ENCODE results near the gene NXT1.
"Not testable (repeated sequence)": the region's sequence is repeated elsewhere in the genome, so short reads cannot be mapped to it uniquely, and the experiment has no call there.

Gene NXT1

DNA sequence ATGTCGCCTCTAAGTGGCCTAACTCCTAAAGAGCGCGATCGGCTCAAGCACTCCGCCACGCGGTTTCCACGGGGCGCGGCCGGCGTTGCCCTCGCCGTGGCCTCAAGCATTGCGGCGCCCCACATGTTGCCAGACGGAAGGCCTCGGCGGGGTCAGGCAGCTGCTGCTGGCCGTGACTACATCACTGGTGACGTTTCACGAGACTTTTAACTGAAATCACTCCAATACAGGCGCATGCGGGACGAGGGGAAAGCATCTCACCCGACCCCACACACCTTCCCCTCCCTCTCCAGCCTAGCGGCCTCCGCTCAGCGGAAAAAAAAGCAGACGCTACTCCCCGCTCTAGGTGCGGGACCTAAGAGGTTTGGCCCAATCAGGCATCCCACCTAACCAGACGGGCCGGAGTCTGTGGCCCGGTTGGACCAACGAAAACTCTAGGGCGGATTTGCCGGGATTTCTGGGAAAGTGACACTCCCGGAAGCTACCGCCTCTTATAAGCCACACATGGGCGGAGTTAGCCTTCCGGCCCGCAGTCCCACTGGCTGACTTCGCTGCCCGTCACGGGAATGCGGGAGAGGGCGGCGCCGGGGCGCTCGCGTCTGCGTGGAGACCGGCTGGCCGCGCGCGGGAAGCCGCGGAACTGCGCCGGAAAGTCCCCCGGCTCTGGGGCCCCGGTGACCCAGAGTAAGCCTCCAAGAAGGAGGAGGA, at the start of gene NXT1:
TSS of gene NXT1 (plus strand) at position 596 of the 708 bp plus-strand sequence. CDS start 3,251 bp downstream, outside the sequence.
- DNase-seq (ENCODE audit: low spot score) = peak; percentile 96

DNA sequence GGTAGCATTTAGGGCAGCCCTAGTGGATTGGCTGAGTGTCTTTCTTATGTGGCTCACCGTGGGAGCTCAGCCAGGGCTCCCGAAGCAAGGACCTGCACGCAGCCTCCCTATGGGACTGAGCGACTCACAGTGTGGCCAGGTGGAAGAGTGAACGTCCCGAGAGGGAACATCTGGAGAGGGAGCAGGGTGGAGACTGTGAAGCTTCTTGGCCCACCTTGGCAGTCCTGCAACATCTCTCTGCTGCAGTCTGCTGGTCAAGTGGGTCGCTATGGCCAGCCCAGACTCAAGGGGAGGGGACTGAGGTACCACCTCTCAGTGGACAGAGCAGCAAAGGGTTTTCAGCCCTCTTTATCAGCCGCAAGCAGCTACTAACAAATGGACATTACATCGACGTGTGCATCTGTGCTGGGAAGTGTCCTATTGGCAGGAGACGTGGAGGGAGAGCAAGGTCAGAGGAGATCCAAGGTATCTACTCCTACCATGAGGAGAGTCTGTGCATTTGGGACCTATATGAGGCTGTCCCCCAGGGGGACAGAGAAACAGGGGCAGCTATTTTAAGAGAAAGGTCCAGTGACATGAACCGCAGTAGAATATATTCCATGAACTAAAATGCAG, 49.0 kb upstream of the NXT1 start:
- no peak for DNase-seq (ENCODE audit: low spot score)

DNA sequence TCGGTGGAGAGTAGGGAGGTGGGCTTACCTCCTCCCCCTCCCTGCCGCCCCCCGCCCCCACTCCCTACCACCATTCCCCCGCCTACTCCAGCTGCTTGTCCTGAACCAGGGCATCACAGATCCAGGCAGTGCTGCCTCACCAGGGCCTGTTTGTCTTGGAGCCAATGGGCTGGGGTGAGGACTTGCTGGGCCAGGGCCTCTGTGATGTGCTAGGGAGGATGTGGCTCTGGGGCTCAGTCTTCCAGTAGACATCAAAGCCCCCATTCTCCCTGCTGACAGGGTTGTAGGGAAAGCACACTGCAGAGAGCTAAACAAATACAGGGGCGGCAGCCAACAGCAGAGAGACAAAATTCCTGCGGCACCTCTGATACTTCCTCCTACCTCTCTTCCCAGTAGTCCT, 48.2 kb upstream of the NXT1 start:
- DNase-seq (ENCODE audit: low spot score) = no peak

DNA sequence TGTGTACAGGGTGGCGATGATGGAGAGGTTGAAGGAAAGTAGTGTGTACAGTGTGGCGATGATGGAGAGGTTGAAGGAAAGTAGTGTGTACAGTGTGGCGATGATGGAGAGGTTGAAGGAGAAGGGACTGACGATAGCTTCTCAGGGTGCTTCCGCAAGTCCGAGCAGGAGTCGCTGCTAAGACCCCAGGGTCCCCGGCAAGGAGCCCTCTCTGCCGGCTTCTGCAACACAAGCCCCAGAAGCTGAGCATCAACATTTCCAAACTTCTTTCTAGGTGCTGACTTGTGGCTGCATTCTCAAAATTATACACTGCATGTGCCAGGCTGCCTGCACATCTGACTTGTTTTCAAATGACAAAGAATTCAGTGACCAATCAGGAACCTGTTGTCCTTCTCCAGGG, 47.8 kb upstream of the NXT1 start:
- DNase-seq (ENCODE audit: low spot score) = no peak

DNA sequence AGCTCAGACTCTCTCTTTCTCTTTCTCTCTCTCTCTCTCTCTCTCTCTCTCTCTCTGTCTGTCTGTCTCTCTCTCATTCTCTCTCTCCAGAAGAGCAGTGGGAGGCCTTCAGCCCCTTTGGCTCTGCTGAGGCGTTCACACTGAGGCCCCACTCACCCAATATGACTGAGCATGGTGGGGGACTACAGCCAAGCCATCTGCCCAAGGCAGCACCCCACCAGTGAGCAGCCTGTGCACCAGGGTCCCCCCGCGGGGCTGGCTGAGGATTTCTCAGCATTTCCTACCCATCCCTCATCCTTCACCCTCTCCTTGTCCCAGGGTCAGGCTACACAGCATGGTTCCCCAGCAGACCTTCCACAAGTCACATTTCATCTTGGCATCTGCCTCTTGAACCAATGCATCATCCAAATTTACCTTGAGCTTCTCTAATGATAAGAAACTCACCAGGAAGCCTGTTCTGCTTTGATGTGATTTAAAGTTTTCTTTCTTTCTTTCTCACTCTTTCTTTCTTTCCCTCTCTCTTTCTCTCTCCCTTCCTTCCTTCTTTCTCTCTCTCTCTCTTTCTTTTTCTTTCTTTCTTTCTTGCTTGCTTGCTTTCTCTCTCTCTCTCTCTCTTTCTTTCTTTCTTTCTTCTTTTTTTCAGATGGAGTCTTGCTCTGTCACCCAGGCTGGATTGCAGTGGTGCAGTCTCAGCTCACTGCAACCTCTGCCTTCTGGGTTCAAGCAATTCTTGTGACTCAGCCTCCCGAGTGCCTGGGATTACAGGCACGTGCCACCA, 47.1 kb upstream of the NXT1 start:
- DNase-seq (ENCODE audit: low spot score) = no peak

DNA sequence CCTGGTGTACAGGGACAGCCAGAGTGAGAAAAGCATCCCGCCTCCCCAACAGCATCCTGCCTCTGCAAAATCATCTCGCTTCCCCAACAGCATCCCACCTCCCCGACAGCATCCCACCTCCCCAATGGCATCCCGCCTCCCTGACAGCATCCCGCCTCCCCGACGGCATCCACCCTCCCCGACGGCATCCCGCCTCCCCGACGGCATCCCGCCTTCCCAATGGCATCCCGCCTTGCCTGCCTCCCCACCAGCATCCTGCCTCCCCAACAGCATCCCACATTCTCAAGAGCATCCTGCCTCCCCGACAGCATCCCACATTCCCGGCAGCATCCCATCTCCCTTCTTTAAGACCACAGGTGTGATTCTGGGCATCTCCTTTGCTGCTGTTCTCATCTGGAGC, 46.0 kb upstream of the NXT1 start:
- no peak for DNase-seq (ENCODE audit: low spot score)

DNA sequence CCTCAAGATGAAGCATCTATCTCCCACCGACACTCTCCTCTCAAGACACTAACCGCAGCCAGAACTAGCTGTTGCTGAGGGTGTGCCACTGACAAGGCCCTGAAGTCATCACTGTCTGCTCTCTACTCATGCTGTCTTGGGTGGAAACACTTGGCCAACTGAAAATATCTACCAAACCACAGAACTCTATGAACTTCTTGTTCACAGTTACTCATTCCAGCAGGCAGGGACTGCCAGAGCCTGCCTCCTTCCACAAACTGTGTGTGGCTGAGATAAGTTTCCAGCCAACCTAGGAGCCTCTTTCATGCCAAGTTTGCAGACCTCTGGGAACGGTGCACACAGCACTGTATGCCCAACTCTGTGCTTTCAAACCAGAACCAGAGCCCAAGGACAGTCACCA, 45.5 kb upstream of the NXT1 start:
- no peak for DNase-seq (ENCODE audit: low spot score)

DNA sequence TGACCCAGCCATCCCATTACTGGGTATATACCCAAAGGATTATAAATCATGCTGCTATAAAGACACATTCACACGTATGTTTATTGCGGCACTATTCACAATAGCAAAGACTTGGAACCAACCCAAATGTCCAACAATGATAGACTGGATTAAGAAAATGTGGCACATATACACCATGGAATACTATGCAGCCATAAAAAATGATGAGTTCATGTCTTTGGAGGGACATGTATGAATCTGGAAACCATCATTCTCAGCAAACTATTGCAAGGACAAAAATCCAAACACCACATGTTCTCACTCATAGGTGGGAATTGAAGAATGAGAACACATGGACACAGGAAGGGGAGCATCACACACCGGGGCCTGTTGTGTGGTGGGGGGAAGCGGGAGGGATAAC, 43.2 kb upstream of the NXT1 start:
- DNase-seq (ENCODE audit: low spot score) = not testable (repeated sequence)

DNA sequence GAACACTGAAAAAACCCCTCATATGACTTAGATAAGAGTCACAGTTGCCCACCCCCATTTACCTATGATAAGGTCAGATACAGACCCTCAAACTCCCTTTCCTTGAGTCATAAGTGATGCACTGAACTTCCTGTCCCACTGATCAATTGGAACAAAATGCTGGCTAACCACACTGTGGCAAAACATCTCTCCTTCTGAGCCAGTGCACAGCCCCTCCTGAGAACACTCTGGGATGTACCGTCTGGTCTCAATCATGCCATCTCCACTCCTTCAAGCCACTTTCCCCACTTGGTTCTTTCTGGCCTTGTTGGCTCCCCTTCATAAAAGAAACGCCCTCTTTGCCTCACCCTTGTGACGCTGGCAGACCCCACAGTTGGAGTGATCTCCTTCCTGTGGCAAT, 42.6 kb upstream of the NXT1 start:
- no peak for DNase-seq (ENCODE audit: low spot score)

DNA sequence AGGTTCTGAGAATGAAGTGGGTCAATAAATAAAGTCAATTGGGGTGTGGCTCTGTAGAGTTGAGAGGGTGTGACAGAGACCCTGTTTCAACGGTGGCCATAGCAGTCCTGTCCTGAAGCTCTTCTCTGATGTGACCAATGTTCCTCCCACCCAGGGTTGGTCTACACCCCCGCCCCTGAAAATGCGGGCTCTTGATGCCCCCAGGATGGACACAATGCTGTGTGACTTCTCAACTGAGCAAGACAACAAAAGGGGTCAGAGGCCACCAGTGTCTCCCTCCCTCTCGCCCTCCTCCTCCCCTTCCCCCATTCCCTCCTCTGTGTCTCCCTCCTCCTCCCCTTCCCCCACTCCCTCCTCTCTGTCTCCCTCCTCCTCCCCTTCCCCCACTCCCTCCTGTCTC, 41.7 kb upstream of the NXT1 start:
- no peak for DNase-seq (ENCODE audit: low spot score)

DNA sequence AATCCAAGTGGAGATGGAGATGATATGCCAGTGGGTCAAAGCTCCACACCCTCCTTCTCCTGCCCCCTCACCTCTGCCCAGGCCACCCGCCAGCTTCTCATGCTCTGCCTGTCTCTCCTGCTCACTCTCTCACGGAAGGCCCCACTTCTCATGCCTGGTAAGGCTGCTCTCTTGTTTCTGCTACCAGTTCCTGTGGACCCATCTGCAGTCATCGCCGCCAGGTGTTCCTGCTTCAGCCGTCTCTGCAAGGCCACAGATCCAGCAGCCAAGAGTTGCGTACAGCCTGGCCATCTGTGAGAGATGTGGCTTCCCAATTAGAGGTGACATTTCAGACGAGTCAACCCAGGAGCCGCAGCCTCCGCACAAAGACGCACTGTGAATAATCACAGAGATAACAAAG, 40.8 kb upstream of the NXT1 start:
- DNase-seq (ENCODE audit: low spot score) = no peak

DNA sequence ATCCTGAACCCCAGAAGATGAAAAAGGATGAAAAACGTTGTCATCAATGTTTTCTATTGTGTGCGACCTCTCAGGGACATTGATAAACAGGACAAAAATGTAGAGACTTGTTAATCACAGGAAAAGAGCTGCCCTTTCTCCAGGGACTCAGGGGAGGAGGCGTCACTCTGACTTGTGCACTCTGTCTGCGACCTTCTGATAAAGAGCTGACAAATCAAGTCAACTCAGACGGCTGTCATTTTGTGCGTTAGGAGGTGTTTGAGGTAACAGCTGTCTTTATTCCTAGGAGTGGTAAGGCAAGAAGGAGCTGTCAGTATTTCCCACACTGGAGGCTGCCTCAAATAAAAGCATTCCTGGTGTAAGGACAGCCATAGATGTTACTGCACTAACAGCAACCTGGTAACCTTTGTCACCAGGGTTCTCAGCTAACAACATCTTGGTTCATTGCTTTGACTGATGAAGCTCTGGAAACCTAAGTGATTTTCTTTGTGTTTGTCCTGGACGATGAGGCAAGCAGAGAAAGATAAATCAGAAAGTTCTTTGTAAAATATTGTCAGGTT, 38.6 kb upstream of the NXT1 start:
- DNase-seq (ENCODE audit: low spot score) = peak; percentile 23

DNA sequence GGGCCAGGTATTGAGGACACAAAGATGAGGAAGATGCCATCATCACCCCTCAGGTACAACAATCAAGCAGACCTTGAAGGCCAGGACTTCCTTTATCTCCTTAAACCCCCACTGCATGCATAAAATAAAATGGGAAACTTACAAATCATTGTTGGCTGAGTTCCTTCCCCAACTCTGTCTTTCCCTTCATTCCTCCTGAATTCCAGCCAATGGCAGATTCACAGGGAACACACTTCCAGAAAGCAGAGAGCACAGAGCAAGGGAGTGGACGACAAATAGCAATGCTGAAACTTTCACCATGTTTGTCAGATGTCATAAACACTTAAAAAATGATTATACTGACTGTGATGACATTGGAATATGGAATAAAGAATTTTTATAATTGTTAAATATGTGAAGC, 37.3 kb upstream of the NXT1 start:
- no peak for DNase-seq (ENCODE audit: low spot score)

DNA sequence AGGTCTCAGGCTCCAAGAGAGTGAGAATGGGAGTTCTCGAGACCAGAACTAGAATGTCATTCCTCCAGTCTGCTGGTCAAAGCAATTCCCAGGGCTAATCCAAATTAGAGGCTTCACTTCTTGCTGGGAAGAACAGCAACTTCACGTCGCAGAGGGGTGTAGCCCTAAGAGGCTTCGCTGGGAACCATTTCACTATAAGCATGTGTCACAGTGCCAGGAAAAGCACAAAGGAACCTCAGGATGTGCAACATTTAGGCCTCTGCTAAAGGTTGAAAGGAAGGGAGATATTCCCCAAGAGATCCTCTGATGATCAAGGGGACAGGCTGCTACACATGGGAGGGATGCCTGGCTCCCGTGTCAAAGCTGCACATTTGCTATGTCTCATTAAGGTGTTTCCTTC, 35.9 kb upstream of the NXT1 start:
- no peak for DNase-seq (ENCODE audit: low spot score)

DNA sequence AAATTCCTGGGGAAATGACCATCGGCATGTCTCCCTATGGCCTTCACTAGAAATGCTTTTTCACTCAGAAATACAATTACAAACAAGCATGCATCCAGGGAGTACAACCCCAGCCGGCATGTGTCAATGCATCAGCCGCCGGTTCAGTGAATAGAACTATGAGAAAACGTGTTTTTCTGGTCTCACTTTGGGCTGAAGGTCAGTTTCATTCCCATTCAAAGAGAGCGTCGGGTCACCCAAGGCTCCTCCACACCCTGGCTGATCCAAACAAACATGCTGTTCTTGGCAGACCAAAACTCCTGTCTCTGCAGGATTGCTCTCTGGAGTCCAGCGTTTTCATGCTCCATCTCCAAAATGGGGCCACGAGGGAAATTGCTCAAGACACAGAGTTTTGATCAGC, 35.5 kb upstream of the NXT1 start:
- DNase-seq (ENCODE audit: low spot score) = no peak

DNA sequence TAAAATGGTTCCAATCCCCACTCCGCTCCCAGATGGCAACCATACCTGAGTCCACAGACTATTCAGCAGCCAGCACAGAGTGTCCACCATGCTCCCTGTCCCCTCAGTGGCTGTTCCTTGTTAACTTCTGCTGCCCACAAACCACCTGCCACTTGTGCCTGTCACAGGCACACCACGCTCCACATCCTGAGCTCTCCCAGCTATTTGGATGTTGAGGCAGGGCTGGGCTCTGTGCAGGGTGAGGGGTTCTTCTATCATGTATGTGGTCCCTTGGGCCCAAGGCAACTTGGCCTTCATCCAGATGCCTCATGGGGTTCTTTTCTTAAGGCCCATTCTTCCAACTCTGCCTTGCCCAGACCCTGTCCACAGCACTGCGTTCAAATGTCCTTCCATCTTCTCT, 34.0 kb upstream of the NXT1 start:
- DNase-seq (ENCODE audit: low spot score) = no peak

DNA sequence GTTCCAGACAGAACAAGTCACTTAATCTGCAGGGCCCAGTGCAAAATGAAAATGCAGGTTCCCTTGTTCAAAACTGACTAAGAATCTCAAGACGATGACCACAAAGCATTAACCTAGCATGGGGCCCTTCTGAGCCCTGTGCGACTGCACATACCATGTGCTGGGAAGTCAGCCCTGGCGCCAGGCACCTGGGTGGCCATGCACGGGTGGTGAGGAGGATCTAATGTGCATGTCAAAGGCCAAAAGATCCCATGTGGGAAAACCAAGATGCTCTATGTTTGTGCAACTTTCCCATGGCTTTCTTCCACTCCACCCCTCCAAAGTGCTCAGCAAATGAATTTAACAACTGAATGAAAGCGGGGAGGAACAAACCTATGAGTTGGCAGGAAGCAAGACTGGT, 33.5 kb upstream of the NXT1 start:
- DNase-seq (ENCODE audit: low spot score) = no peak

DNA sequence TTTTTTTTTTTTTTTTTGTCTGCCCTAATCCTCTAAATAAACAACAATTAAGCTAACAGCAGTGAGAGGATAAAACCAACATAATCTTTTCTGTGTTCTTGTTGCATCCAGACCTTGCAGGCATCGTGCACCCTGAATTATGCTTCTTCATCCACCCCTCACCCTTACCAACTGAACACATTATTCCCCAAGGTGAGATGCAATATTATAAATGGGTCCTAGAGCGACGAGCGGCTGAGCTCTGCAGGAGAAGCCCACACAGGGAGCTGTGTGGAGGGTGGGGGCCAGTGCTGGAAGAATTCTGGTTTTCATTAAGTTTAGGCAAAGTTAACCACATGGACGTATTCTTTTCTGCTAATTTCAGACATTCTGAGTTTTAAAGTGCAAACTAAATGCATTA, 32.2 kb upstream of the NXT1 start:
- no peak for DNase-seq (ENCODE audit: low spot score)

DNA sequence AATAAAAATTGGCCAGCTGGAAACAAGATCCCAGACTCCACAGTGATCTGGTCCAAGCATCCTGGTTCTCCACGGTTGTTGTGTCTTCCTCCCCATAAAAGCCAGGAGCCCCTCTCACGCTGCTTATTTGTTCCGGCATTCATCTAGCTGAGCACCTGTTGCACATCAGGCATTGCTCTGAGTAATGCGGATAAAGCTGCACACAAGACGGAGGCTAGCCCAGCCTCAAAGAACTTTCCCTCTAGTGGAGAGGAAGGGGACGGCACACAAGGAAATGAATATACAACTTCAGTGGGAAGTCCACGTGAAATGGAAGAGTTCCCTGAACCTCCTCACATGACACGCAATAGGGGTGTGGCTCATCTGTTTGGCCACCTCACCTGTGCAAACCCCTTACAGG, 30.3 kb upstream of the NXT1 start:
- peak; percentile 10 for DNase-seq (ENCODE audit: low spot score)

DNA sequence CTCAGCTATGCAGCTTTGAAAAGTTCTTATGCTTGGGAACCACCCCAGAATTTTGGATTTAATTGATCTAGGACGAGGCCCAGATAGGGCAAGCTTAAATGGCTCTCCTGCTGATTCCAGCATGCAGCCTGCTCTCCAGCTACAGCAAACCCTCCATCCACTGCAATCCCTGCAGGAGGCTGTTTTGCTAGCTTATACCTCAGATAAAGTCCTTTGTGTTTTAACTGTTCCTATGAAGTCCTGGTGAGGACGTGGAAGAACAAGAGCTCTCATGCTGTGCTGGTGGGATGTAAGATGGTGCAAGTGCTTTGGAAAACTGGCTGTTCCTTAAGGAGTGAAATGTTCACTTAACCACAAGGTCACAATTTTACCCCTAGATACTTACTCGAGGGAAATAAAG, 25.5 kb upstream of the NXT1 start:
- DNase-seq (ENCODE audit: low spot score) = no peak

DNA sequence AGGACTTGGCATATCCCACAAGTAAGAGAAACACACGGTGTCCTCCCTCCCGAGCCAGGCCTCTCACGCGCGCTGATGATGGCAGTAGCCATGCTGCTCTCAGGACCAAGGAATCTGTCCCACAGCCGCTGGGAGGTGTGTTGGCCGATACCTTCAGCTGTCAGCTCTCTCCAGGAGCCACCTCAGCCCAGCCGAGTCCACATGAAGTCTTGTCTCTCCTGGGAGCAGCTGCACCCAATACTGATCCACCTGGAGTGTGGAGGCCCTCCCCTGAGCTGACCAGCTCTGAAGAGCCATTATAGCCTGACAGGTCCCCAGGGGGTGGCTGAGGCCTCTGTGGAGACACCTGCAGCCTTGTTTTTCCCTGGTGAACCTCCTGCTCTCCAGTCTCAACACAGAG, 23.8 kb upstream of the NXT1 start:
- DNase-seq (ENCODE audit: low spot score) = no peak

DNA sequence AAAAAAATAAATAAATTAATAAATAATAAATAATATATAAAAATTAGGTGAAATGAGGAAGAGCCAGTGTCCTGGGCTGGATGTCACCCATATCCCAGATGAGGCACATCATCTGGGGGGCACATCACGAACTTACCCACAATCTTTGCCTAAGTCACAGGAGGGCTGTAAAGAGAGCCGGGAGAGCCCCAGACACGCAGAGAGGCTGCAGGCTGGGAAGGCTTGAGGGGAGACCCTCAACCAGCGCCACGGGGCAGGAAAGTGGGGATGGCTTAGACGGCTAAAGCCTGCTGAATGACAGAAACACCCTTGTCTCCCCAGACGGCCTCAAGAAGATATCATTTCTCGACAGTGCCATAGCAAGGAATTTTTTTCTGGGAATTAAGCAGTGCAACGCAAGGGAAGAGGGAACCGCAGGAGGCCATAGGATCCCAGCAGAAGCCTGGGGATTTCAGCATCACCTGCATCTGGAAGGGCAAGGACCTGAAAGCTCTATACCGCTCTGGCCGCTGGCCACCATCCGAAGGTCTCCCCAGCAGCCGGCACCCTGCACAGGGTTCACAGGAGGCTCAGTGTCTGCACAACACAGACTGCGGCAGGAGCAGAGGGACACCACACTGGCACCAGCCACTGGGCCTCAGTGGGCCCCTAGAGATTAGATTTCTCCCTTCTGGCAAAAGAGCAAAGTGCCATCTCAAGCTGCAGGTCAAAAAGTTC, 22.8 kb upstream of the NXT1 start:
- DNase-seq (ENCODE audit: low spot score) = no peak
